ENCODE data around the gene ATP1A2.

ATP1A2 gene

DNA sequence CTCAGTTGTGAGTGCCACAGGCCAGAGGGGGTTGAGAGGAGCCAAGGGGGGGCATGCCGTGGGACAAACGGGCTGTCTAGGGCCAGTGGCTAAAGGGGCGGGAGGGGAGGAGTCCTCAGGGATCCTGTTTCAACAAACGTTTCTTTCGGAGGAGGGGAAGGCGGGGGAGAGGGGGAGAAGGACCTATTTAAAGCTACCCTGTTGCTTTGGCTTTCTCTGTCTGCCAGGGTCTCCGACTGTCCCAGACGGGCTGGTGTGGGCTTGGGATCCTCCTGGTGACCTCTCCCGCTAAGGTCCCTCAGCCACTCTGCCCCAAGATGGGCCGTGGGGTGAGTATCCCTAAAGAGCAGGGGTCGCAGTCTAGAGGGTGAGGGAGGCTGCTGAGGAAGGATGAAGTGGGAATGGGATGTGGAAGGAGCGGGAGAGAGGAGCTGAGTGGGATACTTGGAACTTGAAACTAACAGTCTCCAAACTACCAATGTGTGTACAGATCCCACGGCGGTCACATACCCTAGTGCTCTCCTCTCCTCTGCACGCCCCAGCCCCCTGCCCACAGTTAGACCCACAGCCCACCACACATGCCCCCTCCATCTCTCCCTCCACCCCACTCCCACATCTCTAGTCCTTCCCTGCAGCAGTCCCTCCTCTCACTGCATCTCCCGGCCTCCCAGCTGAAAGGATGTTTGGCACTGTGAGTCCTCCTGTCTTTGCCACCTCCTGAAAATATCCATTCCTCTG is at the start of gene ATP1A2:
Gene ATP1A2 (plus strand): TSS at position 215 of the 738 bp plus-strand sequence. CDS start 103 bp downstream, at position 318.
- DNase-seq (ENCODE audit: low read depth): no peak

GRCh38 chr1:160066829-160067745 is 48.5 kb upstream of the ATP1A2 start:
- no peak for DNase-seq (ENCODE audit: low read depth)

DNA sequence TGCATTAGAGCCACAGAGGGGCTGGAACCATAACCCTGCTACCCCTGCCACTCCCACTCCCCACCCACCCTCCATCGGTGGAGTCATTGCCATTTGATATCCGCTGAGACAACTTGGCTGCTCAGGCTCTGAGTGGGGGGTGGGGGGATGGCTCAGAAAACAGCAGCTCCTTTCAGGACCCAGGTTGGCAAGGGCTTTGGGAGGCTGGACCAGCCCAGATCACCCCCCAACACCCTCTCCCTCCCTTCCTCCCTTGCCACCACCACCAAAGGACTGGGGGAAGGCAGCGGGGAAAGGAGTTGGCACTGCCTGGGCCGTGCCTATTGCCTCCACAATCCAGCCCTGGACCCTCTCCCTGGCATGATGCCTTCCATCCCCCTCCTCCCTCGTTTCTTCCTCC is 47.3 kb upstream of the ATP1A2 start:
- DNase-seq (ENCODE audit: low read depth): no peak

- no peak for DNase-seq (ENCODE audit: low read depth)
Measured at GRCh38 chr1:160069460-160070231, 45.9 kb upstream of the ATP1A2 start, which contains the start of gene KCNJ10. TSS of gene KCNJ10 (minus strand) at chr1:160070160. CDS start at chr1:160042532, 27,628 bp downstream.

GRCh38 chr1:160070243-160071163 is 45.1 kb upstream of the ATP1A2 start:
- DNase-seq (ENCODE audit: low read depth): no peak

GRCh38 chr1:160071289-160071688 is 44.3 kb upstream of the ATP1A2 start:
- DNase-seq (ENCODE audit: low read depth): no peak

- no peak for DNase-seq (ENCODE audit: low read depth)
Measured at GRCh38 chr1:160074865-160075264, 40.7 kb upstream of the ATP1A2 start.

DNA sequence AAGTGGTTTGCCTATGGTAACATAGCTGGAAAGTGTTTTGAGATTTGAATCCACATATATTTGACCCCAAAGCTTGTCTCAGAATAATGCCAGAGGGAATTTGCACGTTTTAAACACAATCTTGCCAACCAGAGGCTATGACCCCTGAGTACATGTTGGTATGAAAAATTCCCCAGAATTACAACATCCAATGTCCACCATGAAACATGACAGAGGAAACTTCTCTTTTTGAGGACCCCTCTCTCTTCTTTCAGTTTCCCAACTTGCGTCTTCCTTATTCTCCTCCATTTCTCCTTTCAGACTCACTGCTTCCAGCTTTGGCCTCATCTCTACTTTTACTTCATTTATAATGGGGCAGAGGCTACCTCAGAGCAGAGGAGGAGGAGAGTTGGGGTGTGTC is 39.7 kb upstream of the ATP1A2 start:
- no peak for DNase-seq (ENCODE audit: low read depth)

GRCh38 chr1:160076295-160076694 is 39.3 kb upstream of the ATP1A2 start:
- DNase-seq (ENCODE audit: low read depth): no peak

DNA sequence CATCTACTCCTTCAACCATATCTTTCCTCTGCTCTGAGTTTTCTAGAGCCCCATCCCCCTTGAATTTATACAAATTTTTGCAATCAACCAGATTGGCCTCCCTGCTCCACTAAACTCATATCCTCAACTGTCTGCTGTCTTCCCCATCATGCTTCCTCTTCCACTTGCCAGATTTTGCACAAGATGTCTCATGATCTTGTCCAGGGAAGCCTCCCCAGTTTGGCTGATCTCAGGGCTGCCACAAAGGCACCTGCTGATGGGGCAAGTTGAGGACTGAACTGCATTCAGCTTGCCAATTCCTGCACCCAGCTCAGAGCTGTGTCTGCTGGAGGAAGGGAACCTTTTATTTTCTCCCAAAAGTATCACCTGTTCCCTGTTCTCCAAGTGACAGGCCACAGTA is 38.1 kb upstream of the ATP1A2 start:
- DNase-seq (ENCODE audit: low read depth): no peak

DNA sequence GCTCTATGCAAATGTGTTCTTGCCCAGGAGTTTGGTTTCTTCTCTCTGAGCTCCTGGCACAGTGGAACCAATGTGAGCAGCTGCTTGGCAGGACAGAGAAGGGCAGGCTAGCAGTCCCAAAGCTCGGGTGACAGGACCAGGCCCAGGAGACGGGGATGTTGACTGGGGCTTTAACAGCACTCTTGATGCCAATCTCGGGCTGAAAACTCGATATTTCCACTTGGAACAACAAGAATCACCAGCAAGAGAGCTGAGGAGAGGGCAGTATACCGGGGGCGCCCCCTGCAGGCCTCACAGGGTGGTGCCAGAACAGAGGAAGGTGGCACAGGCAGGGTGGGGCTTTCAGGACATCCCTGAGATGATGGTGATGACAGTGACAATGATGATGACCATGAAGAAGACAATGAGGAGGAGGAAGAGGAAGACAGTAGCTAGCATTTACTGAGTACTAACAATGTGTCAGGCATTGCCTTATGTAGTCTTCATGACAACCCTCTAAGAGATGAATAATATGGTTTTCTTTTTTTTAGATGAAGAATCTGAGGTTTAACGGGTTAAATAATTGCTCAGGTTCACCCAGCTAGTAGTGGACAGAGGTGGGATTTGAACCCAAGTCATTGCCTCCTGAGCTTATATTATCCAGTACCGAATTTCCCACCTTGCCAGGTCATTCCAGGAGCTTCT is 36.9 kb upstream of the ATP1A2 start:
- no peak for DNase-seq (ENCODE audit: low read depth)

GRCh38 chr1:160079448-160079847 is 36.1 kb upstream of the ATP1A2 start:
- no peak for DNase-seq (ENCODE audit: low read depth)

DNA sequence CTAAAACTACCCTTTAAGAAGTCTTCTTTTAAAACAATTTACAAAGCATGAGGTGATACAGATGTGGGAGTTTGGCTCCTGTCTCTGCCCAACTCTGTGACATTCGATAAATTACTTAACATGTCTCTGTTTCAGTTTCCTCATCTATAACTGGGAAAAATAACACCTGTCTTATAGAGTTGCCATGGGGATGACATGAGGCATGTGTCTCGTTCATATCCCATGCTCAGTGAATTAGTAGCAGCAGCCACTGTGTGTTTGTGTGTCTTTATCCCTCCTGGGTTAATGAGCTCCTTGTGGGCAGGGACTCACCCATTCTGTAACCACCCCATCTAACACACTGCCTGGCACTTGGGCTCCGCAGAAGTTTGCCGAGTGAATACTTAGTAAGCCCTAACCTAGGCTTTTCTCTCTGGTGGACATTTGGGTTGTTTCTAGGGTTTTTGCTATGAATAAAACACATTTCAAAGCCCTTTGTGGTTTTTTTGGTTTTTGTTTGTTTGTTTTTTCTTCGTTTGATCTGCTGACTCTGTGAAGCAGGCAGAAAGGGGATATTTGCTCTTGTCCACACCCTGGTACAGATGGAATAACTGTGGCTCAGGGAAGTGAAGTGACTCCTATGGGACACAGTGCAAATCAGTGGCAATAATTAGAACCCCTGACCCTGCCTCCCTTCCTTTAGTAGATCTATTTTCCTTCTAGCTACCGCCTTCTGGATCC is 35.0 kb upstream of the ATP1A2 start:
- DNase-seq (ENCODE audit: low read depth): no peak

DNA sequence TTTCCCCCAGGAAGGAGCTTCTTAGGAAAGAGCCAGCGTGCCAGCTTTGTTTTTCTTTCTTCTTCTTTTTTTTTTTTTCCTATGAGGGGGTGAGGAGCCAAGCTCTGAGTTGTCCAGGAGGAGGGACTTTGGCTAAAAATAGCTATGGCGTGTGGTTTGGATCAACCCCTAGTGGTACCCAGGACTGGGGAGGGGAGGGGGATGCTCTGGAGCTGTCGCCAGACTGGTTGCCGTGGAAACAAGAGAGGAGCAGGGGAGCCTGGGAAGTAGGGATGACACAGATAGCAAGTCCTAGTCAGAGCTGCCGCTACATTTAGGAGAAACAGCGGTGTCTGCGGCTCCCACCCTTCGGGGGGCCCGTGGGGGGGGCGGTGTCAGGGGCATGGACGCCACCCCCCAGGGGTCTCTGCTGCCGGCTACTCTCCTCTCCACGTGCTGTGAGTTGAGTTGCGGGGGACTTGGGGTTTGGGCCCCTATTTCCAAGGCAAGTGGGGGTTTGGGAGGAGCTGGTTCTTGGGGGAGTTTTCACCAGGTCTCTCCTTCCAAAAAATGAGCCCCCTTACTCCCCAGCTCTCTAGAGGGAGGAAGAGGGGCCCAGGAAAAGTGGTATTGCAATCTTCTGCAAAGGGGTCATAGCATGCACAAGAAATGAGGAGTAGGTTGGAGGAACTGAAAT is 34.2 kb upstream of the ATP1A2 start, which contains the start of gene KCNJ9:
Gene KCNJ9 (plus strand): TSS at position 278 of the 676 bp plus-strand sequence. CDS start 2,493 bp downstream, outside the sequence.
- no peak for DNase-seq (ENCODE audit: low read depth)

- DNase-seq (ENCODE audit: low read depth): no peak
Measured at GRCh38 chr1:160082487-160082886, 33.1 kb upstream of the ATP1A2 start.

DNA sequence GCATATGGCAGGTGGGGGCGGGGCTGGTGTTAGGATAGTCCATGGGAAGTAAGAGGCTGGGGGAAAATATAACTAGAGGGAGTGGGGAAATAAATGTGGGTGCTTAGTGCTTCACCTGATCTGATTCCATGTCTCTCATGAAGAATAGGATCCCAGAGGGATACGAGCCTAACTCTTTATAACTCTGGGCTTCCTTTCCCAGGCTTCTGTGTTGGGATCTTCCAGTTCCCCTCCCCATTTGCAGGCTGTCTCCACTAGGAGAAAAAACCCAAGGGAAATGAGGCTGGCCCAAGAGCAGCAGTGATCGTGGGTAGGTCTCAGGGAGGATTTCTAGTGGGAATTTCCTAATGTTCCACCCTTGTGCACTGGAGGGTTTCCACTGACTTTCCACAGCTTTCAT is 32.6 kb upstream of the ATP1A2 start:
- DNase-seq (ENCODE audit: low read depth): no peak

GRCh38 chr1:160083968-160084770 is 31.4 kb upstream of the ATP1A2 start:
- DNase-seq (ENCODE audit: low read depth): no peak

GRCh38 chr1:160084771-160085321 is 30.7 kb upstream of the ATP1A2 start:
- DNase-seq (ENCODE audit: low read depth): no peak

All from GM04503 (cell line).